Spleen (tissue), 11 donors: ENCODE results near the gene RPS6KA2. TPM values are rescaled to one million over a fixed set of nuclear protein-coding genes. Genes with fewer than 3 reads are reported as not detected.
"Not testable (repeated sequence)": the region's sequence is repeated elsewhere in the genome, so short reads cannot be mapped to it uniquely, and the experiment has no call there.

Experiments used
- DNase-seq: peaks from one replicate; pipeline ENCODE4 v3.0.0-alpha.2; 2020
- H3K27ac ChIP-seq, 8 donors: fragments of 200-600 bp; sonication (generic) in 7 of 8; 1 replicate in 4 of 8; 2 replicates in 4 of 8; pipeline versions ENCODE4 v1.5.0 to v1.8.0; 2016 to 2021; ENCODE audit warnings: inconsistent platforms in 4 of 8, mild to moderate bottlenecking in 4 of 8, moderate library complexity in 1 of 8
- H3K27me3 ChIP-seq, 7 donors: fragments of 200-600 bp; sonication (generic) in 6 of 7; replicated peaks in 1 of 7; 1 replicate in 4 of 7; 2 replicates in 3 of 7; pipeline versions ENCODE4 v1.5.0 to v1.8.0; 2016 to 2021; ENCODE audit warnings: inconsistent platforms in 3 of 7, mild to moderate bottlenecking in 1 of 7
- H3K36me3 ChIP-seq, 6 donors: fragments of 200-600 bp; sonication (generic) in 5 of 6; 1 replicate in 4 of 6; 2 replicates in 2 of 6; pipeline versions ENCODE4 v1.5.0 to v1.8.0; 2016 to 2021; ENCODE audit warnings: inconsistent platforms in 2 of 6
- H3K4me1 ChIP-seq, 6 donors: fragments of 200-600 bp; sonication (generic) in 5 of 6; 1 replicate in 3 of 6; 2 replicates in 3 of 6; pipeline versions ENCODE4 v1.5.0 to v1.8.0; 2016 to 2021; ENCODE audit warnings: inconsistent platforms in 3 of 6
- H3K4me3 ChIP-seq, 8 donors: fragments of 200-600 bp; sonication (generic) in 7 of 8; 1 replicate in 4 of 8; 2 replicates in 4 of 8; pipeline versions ENCODE4 v1.5.0 to v1.8.0; 2016 to 2021; ENCODE audit warnings: inconsistent platforms in 4 of 8, mild to moderate bottlenecking in 4 of 8, moderate library complexity in 2 of 8
- H3K9me3 ChIP-seq, 8 donors: fragments of 200-600 bp; sonication (generic) in 7 of 8; 1 replicate in 4 of 8; 2 replicates in 4 of 8; pipeline versions ENCODE4 v1.5.0 to v1.8.0; 2016 to 2021; ENCODE audit warnings: inconsistent platforms in 4 of 8
- CTCF ChIP-seq, 11 experiments: fragments of 200-600 bp in 7 of 11; fragments of 450-650 bp in 4 of 11; sonication (generic) in 4 of 11; IDR thresholded peaks in 8 of 11; conservative IDR thresholded peaks in 3 of 11; 1 replicate in 7 of 11; 2 replicates in 4 of 11; pipeline versions ENCODE4 v1.4.0 to v1.8.0; 2016 to 2021; ENCODE audit warnings: antibody characterized with exemption in 11 of 11, inconsistent platforms in 4 of 11, mild to moderate bottlenecking in 1 of 11
- POLR2A ChIP-seq, 3 donors: fragments of 450-650 bp; IDR thresholded peaks; one replicate each; pipeline ENCODE4 v1.5.1; 2017; ENCODE audit warnings: antibody characterized with exemption in 3 of 3, mild to moderate bottlenecking in 1 of 3
- POLR2AphosphoS5 ChIP-seq, 3 donors: sonication (generic); formaldehyde crosslinking; IDR thresholded peaks; one replicate each; pipeline ENCODE4 v1.5.1; 2017; ENCODE audit warnings: antibody characterized with exemption in 3 of 3
- WGBS, 5 donors: extraction: QIAGEN DNeasy Blood & Tissue Kit in 3 of 5; methylation state at CpG; one replicate each; pipeline versions ENCODE4 v1.1.5 to v1.1.7; 2013 to 2018; 5-methylcytosine and 5-hydroxymethylcytosine counted together
- intact Hi-C: fragments of 100-400 bp; cut with DNase I; formaldehyde crosslinking; loops from one replicate; pipeline ENCODE4 v1.15.0; 2023; ENCODE audit warnings: low total_unique reads
- polyA plus RNA-seq, 3 donors: library from polyadenylated mRNA; stranded (reverse); fragments of 200-250 nt; gene quantifications; one replicate each; pipeline ENCODE4 v1.2.1, GENCODE V29; 2013
- total RNA-seq, 7 donors: library from RNA; depleted of rRNA in 3 of 7; stranded (reverse); fragments of >200 nt in 3 of 7; fragmentation: NEBNext Ultra II Directional in 4 of 7; extraction: Animal tissue kit (Norgen Biotek cat#: 25700) in 4 of 7; gene quantifications; one replicate each; pipeline versions ENCODE4 v1.1.0 to v1.2.1, GENCODE V29; 2016 to 2021
- donor health status: healthy with polysubstance abuse.
- donor health status: DM: no; HTN: no; CAD: no; lungs with moderate emphysema.
- donor health status: DM: no; HTN: no; CAD: no.
- donor health status: Bipolar disorder and iron deficiency.
- donor health status: healthy.
- donor health status: DM: no; HTN: no; CAD: no.
- donor health status: DM: yes; HTN: yes; CAD: no.

RPS6KA2 gene
- total and polyA plus RNA-seq, 10 donors, result 7.6 to 123 (median 58.1) TPM

DNA sequence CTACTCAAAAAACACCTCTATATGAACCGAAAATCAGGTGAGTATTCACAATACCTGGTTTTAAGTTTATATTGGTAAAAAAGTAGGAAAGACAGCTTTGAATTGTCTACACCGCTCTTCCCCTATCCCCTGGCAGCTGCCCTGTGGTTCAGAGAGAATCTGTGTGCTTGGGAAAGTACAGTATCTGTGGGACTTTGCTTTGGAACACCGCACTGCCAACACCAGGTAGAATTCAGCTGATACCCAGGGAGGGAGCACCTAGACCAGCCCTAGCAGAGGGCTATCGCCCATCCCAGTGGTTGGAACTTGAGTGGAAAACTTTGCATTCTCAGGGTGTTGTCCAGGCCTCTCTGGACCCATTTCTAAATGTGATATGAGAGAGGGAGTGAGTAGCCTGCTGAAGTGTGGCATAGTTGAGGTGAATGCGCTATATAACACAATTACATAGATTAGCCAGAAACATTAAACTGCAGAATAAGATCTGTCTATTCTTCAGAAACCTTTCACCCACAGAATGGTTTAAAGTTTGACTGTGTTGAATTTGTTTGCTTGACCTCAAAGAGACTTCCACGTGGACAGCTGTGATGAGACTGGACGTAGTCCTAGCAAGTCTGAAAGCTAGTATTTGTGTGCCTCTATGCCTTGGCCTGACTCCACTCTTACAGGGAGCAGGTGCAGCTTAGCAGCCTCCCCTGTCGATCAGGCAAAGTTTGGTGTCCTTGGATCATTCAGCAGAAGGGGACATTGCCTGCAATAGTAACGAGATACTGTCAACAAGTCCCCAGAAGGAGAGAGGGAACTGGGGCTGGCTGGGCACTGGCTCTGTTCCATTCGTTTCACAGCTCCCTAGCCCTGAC lies 232.8 kb downstream of the RPS6KA2 start:
- peaks cover 0 to 5% (median 0%) of the 10 kb centered on the region in 8 donors for H3K9me3 ChIP-seq
- no peak overlapping the region for H3K27ac ChIP-seq
- H3K4me1 ChIP-seq, result no peaks in the 10 kb centered on the region
- no peaks in the 10 kb centered on the region for H3K36me3 ChIP-seq
- intact Hi-C loops, result no loop called here
- peaks cover 0 to 26% (median 0%) of the 10 kb centered on the region in 7 donors for H3K27me3 ChIP-seq
- WGBS, 5 donors, result 72 to 85% (median 79%) methylated on average over 10 of the region's 10 CpGs
- H3K4me3 ChIP-seq, result no peak overlapping the region
- no peak for TF ChIP-seq POLR2A (IDR thresholded peaks at IDR 0.05)
- no peak for TF ChIP-seq CTCF (IDR thresholded peaks at IDR 0.05 in 8 of 11, conservative IDR thresholded peaks at IDR 0.05 in 3 of 11)
- no peak for TF ChIP-seq POLR2AphosphoS5 (IDR thresholded peaks at IDR 0.05)
- DNase-seq, result no peak

GRCh38 chr6:166393535-166393823 lies 233.6 kb downstream of the RPS6KA2 start:
- no peak for DNase-seq
- no peak overlapping the region for H3K27ac ChIP-seq
- H3K27me3 ChIP-seq, result peaks cover 0 to 26% (median 0%) of the 10 kb centered on the region in 7 donors
- H3K36me3 ChIP-seq, result no peaks in the 10 kb centered on the region
- no peaks in the 10 kb centered on the region for H3K4me1 ChIP-seq
- no peak for TF ChIP-seq POLR2A (IDR thresholded peaks at IDR 0.05)
- no peak for TF ChIP-seq POLR2AphosphoS5 (IDR thresholded peaks at IDR 0.05)
- H3K4me3 ChIP-seq, result no peak overlapping the region
- intact Hi-C loops, result no loop called here
- 80 to 88% (median 88%) methylated on average over 19 to 27 of the region's 27 CpGs for WGBS, 5 donors
- peaks cover 0 to 5% (median 0%) of the 10 kb centered on the region in 8 donors for H3K9me3 ChIP-seq

DNA sequence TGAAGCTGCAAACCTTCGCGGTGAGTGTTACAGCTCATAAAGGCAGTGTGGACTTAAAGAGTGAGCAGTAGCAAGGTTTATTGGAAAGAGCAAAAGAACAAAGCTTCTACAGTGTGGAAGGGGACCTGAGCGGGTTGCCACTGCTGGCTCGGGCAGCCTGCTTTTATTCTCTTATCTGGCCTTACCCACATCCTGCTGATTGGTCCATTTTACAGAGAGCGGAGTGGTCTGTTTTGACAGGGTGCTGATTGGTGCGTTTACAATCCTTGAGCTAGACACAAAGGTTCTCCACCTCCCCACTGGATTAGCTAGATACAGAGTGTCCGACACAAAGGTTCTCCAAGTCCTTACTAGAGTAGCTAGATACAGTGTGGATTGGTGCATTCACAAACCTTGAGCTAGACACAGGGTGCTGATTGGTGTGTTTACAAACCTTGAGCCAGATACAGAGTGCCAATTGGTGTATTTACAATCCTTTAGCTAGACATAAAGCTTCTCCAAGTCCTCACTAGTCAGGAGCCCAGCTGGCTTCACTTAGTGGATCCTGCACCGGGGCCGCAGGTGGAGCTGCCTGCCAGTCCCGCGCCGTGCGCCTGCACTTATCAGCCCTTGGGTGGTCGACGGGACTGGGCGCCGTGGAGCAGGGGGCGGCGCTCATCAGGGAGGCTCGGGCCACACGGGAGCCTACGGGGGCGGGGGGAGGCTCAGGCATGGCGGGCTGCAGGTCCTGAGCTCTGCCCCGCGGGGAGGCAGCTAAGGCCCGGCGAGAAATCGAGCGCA lies 234.1 kb downstream of the RPS6KA2 start:
- DNase-seq, H3K4me3 ChIP-seq, intact Hi-C loops, H3K27ac ChIP-seq, H3K36me3 ChIP-seq, H3K9me3 ChIP-seq, H3K4me1 ChIP-seq: not testable (repeated sequence)
- 80 to 87% (median 84%) methylated on average over 24 to 30 of the region's 30 CpGs for WGBS, 5 donors
- peaks cover 0 to 26% (median 0%) of the 10 kb centered on the region in 7 donors for H3K27me3 ChIP-seq

GRCh38 chr6:166389119-166389518 lies 237.9 kb downstream of the RPS6KA2 start:
- Histone ChIP-seq H3K27me3 (peaks cover 0 to 11% (median 0%) of the 10 kb centered on the region in 7 donors), H3K4me1 (peaks cover 1 to 12% (median 3%) of the 10 kb centered on the region in 6 donors), H3K36me3 (no peaks in the 10 kb centered on the region), H3K4me3 (no peak overlapping the region), H3K9me3 (no peaks in the 10 kb centered on the region), H3K27ac (no peak overlapping the region)
- no peak for DNase-seq
- intact Hi-C loops, result no loop called here
- TF ChIP-seq POLR2AphosphoS5 (IDR thresholded peaks at IDR 0.05) (no peak), CTCF (IDR thresholded peaks at IDR 0.05 in 8 of 11, conservative IDR thresholded peaks at IDR 0.05 in 3 of 11) (no peak), POLR2A (IDR thresholded peaks at IDR 0.05) (no peak)
- WGBS, 5 donors, result 23 to 69% (median 36%) methylated on average over 3 of the region's 3 CpGs
